ENCODE data around the gene GP9. TPM values are rescaled to one million over a fixed set of nuclear protein-coding genes. Genes with fewer than 3 reads are reported as not detected.
A peak's percentile ranks its signal among the peaks of the same experiment; 100 is the strongest.
"Not testable (repeated sequence)": the region's sequence is repeated elsewhere in the genome, so short reads cannot be mapped to it uniquely, and the experiment has no call there.

The GP9 gene
- total RNA-seq, 2 experiments from 2014 or later = not detected

DNA sequence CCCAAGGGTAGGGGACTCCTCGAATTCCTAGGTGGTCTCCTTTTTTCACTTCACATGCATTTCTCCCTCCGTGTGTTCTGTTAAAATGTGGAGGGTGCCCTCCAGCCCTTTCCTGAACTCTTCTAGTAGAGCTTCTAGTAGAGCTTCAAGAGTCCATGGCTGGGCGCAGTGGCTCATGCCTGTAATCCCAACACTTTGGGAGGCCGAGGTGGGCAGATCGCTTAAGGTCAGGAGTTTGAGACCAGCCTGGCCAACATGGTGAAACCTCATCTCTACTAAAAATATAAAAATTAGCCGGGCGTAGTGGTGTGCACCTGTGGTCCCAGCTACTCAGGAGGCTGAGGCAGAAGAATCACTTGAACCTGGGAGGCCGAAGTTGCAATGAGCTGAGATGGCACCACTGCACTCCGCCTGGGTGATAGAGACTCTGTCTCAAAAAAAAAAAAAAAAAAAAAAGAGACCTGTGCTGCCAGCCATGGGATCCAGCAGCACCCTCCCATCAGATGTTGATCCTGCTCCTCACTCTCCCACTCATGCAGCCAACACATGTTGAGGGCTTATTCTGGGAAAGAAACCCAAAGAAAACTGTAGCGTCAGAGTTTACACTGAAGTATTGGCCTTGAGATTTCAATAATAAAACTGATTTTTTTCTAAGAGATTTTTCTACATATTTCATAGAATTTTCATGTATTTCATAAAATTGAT, 50.6 kb downstream of the GP9 start:
- CTCF ChIA-PET = interaction anchor here (1.1 to 1.8 kb wide), 3 partner anchors 8 to 57 kb away, joined by 3 to 4 read pairs (median 3); no protein-coding TSS in a partner anchor

More for the DNA sequence above, 50.6 kb downstream of the GP9 start:
- H3K27me3 Mint-ChIP-seq (ENCODE audit: low read depth); H3K4me3 Mint-ChIP-seq; H3K9me3 Mint-ChIP-seq; DNase-seq: not testable (repeated sequence)
- intact Hi-C loops (cut with micrococcal nuclease) = loop anchor here (5.0 to 10.0 kb wide), 3 partner anchors 234 to 1436 kb away; partner anchors contain the start of genes ABTB1, ACAD9 and EFCAB12
- Mint-ChIP-seq H3K36me3 (ENCODE audit: low read depth) (peaks cover 63% of the 10 kb centered on the region), H3K27ac (peak overlapping the region; percentile 96), H3K4me1 (ENCODE audit: low read depth) (peaks cover 85% of the 10 kb centered on the region)

Other genes with a start within 250 kb of the GP9 start
- 10 to 100 TPM; 37.0 to 40.6 TPM for gene ACAD9, start 181.2 kb upstream of the GP9 start, total RNA-seq
- gene CFAP92, start 66.7 kb upstream of the GP9 start, total RNA-seq = under 1 TPM; 0.32 to 0.48 TPM
- under 1 TPM; 0.10 to 0.20 TPM for gene EFCC1, start 59.5 kb upstream of the GP9 start, total RNA-seq
- gene RAB43, start 61.0 kb downstream of the GP9 start, total RNA-seq = 10 to 100 TPM; 73.9 to 80.0 TPM
- 10 to 100 TPM; 56.8 to 65.4 TPM for gene ISY1, start 100.3 kb downstream of the GP9 start, total RNA-seq
- 100 to 1,000 TPM; 490 to 500 TPM for gene CNBP, start 123.1 kb downstream of the GP9 start, total RNA-seq
- 100 to 1,000 TPM; 125 to 128 TPM for gene COPG1, start 188.8 kb downstream of the GP9 start, total RNA-seq
- 10 to 100 TPM; 35.0 to 35.8 TPM for gene HMCES, start 218.1 kb downstream of the GP9 start, total RNA-seq

All from activated naive CD4-positive, alpha-beta T cell treated with anti-CD3 and anti-CD28 coated beads for 36 hours (primary cell).